GM19023 (cell line): ENCODE measurements around the gene PRKD1.
A peak's percentile ranks its signal among the peaks of the same experiment; 100 is the strongest.

Source experiments
- ATAC-seq: cut with Tn5 transposase; IDR thresholded peaks from one replicate; pipeline ENCODE4 v1.9.1; 2021; ENCODE audit warnings: mild to moderate bottlenecking, moderate library complexity; ENCODE audit not compliant: unreplicated experiment

PRKD1 gene

GRCh38 chr14:29927376-29928116, at the start of gene PRKD1:
Gene PRKD1 (minus strand): TSS chr14:29927847.
- ATAC-seq = peak; percentile 55

GRCh38 chr14:29971101-29971500, 43.5 kb upstream of the PRKD1 start:
- ATAC-seq = no peak

DNA sequence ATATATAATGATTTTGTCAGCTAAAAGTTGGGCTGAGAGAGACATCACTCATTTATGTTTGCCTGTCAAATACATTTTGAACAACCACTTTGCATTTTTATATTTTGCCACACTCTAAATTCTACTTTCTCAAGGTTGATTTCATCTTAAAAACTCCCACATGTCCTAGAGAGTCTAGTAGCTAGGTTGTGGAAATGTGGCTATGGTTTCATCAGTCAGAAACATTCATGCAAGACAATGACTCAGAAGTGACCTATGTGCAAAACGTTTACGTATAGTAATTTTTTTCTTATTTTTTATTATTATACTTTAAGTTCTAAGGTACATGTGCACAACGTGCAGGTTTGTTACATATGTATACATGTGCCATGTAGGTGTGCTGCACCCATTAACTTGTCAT, 27.4 kb upstream of the PRKD1 start:
- ATAC-seq = no peak

- no peak for ATAC-seq
These were observed 25.9 kb upstream of the PRKD1 start for GRCh38 chr14:29953501-29953900.

DNA sequence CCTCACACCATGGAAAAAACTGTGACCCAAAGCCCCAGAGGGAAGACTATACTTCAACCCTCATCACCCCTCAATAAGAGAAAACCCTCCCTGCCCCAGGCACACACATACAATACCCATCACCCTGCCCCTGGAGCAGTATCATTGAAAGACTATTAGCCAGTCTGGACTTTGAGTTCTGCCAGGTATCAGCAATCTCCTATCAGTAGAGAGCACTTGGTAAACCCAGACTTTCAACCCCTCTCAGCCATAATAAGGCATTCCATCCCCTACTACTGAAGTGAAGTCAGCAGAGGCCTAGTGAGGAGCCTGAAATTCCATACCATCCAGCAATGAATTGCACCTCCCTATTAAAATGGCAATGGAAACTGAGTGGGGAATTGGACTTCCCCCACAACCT, 16.4 kb upstream of the PRKD1 start:
- no peak for ATAC-seq

GRCh38 chr14:29941401-29941800, 13.8 kb upstream of the PRKD1 start:
- ATAC-seq = no peak

DNA sequence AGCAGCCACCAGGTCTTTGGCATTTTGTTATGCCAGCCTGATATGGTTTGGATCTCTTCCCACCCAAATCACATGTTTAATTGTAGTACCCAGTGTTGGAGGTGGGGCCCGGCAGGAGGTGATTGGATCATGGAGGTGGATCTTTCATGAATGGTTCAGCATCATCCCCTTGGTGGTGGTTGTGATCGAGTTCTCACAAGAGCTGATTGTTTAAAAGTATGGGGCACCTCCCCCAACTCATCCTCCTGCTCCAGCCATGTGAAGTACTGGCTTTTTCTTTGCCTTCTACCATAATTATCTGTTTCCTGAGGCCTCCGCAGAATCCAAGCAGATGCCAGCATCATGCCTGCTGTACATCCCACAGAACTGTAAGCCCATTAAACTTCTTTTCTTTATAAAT, 12.8 kb upstream of the PRKD1 start:
- ATAC-seq = no peak

- no peak for ATAC-seq
These were observed 9.5 kb upstream of the PRKD1 start for GRCh38 chr14:29937116-29937515.

DNA sequence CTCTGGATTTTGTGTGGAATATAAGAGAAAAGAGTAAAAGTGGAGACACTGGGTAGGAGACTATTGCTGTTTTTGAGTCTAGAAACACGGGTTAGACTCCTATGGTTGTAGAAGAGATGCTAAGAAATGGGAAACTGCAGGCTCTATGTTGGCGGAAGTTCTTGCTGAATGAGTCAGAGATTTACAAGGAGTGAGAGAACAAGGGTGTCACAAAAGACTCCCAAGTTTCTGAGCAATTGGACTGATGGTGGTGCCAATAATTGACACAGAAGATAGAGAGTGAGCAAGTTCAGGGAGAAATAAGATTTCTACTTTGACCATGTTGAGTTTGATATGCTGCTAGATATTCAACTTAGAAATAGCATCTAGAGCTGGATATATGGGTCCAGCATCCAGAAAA, 2.6 kb upstream of the PRKD1 start:
- ATAC-seq = no peak

DNA sequence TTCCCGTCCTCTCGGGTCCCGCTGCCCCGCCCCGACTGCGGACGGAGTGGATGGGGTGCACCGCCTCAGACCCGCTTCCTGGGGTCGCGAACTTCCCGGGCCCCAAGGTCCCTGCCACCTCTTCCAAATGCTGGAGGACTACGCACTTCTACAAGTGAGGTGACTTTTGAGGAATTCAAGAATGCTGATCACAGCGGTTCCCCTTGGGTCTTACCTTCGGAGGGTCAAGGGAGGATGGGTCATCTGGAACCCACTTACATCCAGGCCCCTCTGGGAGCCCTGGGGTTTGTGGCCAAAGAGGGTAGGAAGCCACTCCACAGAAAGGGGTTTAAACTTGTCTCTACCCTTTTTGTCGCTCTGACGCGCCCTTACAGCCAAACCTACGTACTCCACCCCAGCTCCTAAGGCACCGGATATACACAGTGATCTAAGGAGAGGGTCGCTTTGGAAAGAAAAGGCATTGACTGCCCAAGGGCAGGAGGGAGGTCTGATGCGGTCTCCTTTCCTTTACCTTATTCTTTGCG, 532 bp upstream of the PRKD1 start:
- peak; percentile 6 for ATAC-seq

DNA sequence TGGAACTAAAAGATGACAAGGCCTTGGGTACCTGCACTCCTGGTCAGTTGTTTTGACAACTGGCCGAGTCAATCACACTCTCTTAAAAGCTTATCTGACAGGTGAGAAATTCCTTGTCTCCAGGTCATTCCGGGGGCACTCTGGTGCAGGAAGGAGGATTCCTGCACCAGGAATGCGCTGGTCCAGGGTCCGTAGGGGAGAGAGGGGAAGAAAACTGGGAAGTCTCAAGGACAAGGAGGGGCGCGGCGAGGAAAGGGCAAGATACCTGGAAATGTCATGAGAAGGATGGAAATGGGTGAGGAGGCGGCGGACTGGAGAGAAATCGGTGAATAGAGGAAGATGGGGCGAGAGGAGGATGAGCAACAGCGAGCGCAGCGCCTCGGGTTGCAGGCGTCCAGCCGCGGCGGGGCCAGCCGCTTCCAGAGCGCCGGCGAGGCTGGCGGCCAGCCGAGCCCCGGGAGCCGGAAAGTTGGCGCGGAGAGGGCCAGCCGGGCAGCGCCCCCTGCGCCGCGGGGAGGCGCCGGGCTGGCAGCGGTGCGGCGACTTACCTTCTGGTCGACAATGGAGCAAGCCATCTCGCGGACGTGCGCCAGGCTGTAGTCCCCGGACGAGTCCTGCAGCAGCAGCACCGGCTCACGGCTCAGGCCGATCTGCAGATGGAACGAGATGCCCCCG, 809 bp downstream of the PRKD1 start:
- peak; percentile 37 for ATAC-seq

DNA sequence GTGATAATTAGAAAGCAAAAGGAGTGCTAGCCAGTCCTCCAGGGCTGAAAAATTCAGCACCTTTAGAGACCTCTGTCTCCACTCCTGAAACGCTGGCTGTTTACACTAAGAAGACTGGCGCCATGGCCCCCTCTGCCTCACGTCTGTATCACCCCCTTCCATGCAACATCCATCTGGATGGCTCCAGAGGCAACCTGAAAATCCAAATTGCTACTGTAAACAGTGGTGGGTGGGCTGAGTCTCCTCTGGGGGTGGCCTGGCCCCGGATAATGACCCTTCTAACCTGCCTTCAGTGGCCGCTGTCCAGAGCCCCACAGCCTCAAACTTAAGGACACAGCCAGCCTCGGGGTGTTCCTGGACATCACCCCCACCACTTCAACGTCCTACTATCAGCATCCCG, 1.4 kb downstream of the PRKD1 start:
- ATAC-seq = no peak

- ATAC-seq = no peak
These were observed 1.9 kb downstream of the PRKD1 start for GRCh38 chr14:29925736-29926135.

DNA sequence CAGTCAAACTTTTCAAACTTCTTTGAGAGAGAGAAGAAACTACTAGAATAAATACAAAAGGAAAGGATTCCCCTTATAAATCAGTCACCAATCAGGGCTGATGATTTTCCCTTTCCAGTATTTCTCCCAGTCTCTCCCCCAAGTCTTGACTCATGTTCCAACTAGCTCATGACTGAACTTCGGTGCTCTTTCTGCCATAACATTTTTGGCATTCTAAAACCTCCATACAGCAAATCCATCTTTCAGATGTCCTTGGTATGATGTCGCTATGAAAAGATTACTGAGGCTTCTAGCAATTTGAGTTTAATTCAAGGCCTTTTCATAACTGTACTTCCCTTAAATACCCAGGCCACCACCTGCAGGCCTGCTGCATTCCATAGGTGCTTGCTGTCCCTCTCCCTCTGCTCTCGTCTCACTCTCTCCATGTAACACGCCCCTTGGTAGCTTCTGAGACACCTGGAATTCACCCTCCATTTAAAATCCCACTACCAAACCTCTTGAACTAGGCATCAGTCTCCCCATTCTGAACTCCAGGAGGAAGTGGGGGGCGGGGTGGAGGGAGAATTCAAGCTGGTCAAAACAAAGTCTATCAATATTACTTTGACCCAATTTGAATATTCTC, 2.4 kb downstream of the PRKD1 start:
- ATAC-seq = no peak

DNA sequence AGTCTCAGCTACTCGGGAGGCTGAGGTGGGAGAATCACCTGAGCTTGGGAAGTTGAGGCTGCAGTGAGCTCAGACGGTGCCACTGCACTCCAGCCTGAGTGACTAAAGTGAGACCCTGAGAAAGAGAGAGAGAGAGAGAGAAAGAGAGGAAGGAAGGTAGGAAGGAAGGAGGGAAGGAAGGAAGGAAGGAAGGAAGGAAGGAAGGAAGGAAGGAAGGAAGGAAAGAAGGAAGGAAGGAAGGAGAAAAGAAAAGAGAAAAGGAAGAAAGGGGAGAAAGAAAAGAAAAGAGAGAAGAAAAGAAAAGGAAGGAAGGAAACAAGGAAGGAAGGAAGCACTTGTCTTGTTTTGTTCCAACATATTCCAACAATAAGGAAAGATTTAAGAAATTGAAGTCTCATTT, 7.8 kb downstream of the PRKD1 start:
- ATAC-seq = no peak

DNA sequence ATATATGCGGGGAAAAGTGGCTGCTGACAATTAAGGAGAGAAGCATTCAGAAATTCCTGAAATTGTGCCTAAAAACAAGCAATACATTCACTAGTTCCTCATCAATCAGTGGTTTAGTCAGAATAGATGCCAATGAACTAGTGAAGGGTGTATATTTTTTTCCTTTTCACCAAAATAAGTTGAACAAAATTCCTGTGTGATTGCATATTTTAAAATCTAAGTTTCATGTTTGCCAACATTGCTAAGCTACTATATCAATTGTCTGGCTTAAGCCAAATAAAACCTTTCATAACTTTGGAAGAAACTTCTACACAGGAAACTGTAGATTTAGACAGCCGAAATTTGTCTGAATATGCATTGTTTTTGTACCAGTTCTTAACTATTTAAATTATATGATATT, 8.7 kb downstream of the PRKD1 start:
- ATAC-seq = no peak

GRCh38 chr14:29913566-29913965, 14.1 kb downstream of the PRKD1 start:
- ATAC-seq = no peak

- ATAC-seq = no peak
These were observed 15.8 kb downstream of the PRKD1 start for GRCh38 chr14:29911810-29912209.

DNA sequence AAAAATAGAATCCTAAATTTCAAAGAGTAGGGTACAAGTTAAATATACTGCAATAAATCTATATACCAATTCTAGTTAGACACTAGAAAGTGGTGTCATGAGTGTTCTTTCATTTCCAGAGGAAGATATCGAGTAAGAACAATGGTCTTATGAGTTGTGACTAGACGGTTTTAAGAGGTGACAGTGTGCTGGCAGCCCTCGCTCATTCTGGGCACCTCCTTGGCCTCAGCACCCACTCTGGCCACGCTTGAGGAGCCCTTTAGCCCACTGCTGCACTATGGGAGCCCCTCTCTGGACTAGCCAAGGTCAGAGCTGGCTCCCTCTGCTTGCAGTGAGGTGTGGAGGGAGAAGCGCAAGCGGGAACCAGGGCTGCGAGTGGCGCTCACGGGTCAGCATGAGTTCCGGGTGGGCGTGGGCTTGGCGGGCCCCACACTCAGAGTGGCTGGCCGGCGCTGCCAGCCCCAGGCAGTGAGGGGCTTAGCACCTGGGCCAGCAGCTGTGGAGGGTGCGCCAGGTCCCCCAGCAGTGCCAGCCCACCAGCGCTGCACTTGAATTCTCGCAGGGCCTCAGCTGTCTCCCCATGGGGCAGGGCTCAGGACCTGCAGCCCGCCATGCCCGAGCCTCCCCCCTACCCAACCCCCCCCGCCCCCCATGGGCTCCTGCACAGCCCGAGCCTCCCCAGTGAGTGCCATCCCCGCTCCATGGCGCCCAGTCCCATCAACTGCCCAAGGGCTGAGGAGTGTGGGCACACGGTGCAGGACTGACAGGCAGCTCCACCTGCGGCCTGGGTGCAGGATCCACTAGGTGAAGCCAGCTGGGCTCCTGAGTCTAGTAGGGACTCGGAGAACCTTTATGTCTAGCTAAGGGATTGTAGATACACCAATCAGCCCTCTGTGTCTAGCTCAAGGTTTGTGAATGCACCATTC, 18.7 kb downstream of the PRKD1 start:
- no peak for ATAC-seq

- no peak for ATAC-seq
These were observed 21.3 kb downstream of the PRKD1 start for GRCh38 chr14:29906256-29906870.
